A673 (cell line): ENCODE results near the gene MGAT4D.

Source experiments
- CTCF ChIP-seq: fragments of 300-800, 200-600 bp; sonication (generic); conservative IDR thresholded peaks from 2 replicates; pipeline ENCODE4 v1.5.1; 2017; ENCODE audit warnings: low read depth, mild to moderate bottlenecking, antibody characterized with exemption, low read length, moderate library complexity, mixed read lengths
- EZH2 ChIP-seq: fragments of 200-600 bp; sonication (generic); IDR thresholded peaks from 2 replicates; pipeline ENCODE4 v1.6.1; 2017; ENCODE audit warnings: borderline replicate concordance, low read depth, mild to moderate bottlenecking, mixed read lengths, antibody characterized with exemption, low read length; ENCODE audit not compliant: poor library complexity, severe bottlenecking

- TF ChIP-seq CTCF (no peak), EZH2 (no peak)
Observed at GRCh38 chr4:140450352-140450751, 47.7 kb downstream of the MGAT4D start.
